Suppressor macrophage (primary cell): ENCODE data around the gene RAET1E.
"Not testable (repeated sequence)": the region's sequence is repeated elsewhere in the genome, so short reads cannot be mapped to it uniquely, and the experiment has no call there.

Source experiments
- DNase-seq, 4 experiments: peaks; one replicate each; pipeline ENCODE4 v3.0.0-alpha.2; 2020 to 2022

RAET1E gene

DNA sequence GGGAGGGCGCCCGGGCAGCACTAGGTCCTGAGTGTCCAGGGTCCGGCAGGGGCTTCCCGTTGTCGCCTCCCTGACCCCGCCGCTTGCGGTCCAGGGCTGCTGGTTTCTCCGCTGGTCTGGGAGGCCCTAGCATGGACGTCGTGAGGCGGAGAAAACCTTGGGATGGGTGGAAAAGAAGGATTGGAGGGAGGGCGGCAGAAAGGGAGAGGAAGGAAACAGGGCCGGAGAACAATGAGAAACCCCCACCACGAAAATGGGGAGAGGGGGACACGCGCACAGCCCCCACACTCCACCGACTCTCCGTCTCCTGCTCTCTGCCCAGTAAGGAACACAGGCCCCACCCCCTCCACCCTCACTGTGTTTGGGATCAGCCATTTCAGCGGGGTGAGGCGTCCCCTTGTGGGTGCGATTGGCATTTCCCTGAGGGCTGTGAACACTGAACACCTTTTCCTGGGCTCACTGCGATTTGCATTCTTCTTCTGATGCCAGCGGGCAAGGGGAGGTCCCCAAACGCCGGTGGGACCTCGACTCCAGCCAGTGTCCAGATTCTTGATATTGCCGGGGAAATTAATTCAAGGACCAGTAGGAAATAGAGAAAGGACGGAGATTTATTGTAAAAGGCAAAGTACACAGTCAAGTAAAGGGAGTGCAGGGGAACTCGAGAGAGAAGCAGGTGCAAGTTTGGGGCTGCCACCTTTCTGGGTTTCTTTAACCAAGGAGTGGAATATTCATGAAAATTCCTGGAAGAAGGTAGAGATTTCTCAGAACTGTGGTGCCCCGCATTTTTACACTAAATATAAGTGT is 28.3 kb upstream of the RAET1E start:
- DNase-seq, result peak; percentile 75 to 87 (median 85)

DNA sequence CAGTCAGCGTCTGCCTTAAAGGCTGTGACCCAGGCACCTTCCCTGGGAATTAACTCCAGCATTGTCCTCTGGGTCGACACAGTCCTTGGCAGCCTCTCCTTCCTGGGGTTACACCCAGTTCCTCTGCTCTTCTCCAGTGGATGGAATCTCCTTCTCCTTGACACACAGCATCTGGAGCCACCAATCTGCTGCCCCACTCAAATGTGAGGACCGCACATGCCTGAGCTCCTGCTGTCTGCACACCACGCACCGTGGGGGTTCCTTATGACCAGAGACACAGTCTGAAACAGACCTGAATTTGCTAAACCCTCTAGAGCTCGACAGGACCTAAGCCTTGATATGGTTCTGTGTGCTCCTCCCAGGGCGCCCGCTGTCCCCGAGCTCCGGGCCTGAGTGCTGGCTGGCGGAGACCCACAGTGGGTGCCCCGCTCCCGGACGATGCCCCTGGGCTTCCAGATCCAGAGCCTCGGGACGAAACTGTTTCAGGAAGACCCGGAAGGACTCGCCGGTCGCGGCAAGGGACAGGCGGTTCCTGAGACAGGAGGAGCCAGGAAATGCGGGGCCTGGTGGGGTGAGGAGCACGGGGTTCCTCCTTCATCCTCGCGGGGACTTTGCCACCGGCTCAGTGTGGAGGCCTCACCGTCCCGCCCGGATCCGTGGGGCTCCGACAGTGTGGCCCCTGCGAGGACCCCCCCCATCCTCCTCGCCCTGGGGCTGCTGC is 27.5 kb upstream of the RAET1E start:
- peak in 2 of 4 experiments; percentile 33 to 48 for DNase-seq

DNA sequence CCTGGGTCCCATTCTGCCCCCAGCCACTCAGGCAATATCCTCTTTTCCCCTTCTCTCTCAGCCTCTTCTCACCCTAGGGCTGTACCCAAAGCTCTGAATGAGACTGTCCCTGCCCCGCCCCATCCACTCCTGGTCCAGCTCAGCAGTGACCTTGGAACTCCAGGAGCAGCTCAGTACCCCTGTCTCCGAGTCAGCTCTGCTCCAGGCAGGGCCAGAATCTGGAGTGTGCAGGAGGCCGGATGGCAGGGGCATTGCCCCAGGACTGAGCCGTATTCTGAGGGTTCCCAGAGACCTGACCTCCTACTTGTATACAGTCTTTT is 27.0 kb upstream of the RAET1E start:
- DNase-seq, result no peak

DNA sequence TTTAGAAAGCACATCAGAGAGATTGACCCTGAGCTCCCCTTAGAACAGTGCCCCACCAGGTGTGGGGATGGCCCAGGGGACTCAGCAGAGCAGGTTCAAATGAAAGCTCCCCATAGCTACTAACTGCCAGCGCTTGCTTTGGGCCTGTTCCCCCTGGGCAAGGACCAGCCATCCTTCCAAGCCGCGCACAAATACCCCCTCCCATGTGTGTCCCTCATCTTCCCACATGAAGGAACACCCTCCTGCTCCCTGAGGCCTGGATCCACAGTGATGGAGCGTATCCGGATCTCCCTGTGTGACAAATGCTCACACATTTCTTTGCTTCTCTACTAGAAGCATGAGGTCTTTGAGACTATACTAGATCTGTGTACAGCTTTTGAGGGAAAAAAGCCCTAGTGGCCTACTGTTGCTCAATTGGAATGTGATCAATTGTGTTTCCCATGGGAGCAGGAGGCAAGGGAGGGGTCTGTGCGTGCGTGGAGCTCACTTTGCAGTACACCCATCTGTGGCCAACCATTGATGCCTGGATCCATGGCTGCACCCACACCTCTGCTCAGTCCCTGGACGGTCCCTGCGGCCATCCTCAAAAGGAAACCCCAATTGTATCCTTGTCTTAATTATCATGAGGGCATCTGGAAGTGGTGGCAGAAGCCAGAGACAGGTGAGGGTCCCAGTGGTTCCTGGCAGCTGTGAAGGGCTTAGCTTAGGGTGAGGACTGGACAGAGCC is 26.5 kb upstream of the RAET1E start:
- no peak for DNase-seq

DNA sequence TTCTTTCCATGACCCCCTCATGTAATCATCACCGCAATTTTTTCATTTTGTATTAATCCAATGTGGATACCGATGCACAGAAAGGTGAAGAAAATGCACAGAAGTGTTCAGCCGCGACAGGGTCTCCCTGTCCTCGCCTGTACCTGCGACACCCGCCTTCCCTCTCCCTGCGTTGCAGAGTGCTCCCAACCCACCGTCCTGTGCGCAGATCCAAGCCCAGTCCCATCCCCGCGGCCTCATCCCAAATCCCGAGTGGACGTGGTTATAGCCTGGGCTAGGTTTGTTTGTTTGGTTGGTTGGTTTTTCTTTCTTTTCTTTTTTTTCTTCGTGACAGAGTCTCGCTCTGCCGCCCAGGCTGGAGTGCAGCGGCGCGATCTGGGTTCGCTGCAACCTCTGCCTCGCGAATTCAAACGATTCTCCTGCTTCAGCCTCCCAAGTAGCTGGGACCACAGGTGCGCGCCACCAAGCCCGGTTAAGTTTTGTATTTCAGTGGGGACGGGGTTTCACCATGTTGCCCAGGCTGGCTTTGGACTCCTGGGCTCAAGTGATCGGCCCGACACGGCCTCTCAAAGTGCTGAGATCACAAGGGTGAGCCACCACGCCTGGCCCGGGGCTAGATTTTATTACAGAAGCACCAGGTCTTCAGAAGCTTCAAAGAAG is 25.5 kb upstream of the RAET1E start:
- no peak for DNase-seq

DNA sequence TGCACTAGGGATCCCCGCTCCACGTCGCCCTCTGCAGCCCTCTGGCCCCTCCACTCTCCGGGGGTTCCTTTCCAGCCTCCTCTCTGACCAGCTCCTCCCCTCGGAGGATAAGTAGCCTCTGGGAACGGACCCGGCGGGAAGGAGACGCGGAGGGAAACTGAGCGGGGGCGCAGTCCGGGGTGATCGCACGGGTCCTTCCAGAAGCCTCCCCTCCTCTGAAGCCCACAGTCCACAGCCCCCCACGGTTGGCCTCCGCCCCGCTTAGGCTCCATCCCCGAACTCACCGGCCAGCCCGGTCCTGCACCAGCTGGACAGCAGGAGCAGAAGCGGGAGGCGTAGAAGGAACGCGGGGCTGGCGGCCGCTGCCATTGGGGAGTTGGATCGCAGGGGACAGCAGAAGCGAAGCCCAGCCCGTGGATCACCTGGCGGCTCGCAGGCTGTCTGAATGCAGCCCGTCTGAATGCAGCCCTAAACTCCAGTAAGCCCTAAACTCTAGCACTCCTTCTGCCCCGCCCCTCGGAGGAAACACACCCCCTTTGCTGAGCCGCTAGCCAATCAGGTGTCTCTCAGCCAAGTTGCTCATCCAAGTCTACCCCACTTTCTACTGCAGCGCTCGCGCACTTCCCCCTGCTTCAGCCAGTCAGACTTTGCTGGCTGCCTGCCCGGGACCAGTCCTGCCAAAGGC is 24.9 kb upstream of the RAET1E start, which contains the start of gene RAET1G:
Gene RAET1G (minus strand): TSS at position 480 of the 685 bp plus-strand sequence. CDS start 111 bp downstream, at position 369.
- DNase-seq, result peak; percentile 78 to 87 (median 86)

DNA sequence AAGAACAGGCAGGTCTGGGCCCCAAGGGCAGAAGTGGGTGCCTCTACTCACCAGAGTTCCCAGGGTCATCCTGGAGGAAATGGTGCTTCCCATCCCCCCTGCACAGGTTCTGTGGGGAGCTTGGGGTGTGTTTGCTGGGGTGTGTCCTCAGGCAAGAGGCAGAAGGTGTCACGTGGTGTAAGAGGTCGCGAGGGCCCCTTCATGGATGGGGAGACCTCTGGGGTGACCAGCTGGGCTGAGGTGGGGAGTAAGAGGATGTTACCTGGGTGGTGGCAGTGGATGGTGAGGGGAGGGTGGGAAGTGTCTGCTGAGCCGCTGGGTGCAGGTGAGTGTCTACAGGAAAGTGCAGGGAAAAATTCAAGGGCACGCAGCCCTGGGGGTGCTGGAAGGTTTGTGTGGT is 24.2 kb upstream of the RAET1E start:
- DNase-seq, result not testable (repeated sequence)

DNA sequence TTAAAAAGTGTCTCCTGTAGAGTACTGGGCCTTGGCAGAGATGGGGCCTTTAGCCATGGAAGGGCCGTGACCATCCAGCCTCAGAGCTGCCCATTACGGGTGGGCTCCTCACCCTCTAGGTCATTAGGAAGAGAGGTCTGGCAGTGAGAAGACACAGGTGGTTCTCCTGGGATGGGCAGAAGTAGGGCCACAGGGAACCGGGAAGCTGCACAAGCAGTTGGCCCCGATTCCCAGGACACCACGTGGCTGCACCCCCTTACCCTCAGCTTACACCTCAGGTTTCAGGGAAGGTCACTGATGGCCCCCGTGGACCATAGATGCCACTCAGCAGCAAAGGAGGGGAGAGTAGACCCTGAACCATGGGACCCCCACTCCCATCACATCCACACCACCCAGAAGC is 23.4 kb upstream of the RAET1E start:
- no peak for DNase-seq

DNA sequence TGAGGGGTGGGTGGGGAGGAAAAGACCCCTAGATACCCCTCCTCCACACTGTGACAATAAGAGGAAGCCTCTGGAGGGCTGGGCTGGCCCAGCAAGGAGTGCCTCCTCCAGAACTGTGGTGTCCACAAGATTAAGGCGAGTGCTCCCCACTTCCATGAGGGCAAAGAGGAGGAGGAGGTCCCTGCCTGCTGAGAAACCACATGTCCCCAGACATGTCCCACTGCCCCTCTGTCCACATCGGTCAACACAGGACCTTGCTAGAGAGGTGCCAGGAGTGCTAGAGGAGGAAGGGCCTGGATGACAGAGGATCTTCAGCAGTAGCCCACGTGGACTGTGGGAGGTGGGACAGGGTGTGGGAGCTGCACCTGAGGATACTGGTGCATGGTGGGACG is 21.9 kb upstream of the RAET1E start:
- no peak for DNase-seq

DNA sequence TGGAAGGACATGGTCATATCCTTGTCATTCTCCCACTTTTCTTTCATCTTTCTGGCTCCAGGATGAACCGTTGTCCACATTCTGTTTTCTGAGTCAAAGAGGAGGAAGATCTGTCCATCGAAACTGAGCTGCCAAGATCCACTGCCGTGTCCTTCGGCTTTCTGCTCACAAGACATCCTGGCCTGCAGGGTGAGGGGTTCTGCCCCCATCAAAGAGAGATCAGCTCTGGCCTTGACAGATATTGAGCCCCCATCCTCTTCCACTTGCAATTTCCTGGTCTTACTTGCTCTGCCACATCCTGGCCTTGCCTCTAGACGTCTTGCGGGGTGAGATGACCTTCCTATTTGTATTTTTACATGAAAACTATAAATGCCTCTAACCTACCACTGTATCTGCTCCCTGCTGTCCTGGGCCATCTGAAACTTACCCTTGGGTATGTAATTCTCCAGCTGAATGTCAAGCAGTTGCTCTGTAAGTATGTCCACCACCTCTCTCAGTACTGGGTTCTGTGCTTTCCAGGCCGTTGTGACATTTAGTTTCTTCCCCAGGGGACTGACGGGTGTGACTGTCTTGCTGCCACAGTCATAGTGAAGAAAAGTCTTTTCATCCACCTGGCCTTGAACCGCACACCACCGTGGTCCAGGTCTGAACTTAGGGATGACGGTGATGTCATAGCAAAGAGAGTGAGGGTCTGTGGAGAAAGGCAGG is 21.4 kb upstream of the RAET1E start:
- DNase-seq, result not testable (repeated sequence)

DNA sequence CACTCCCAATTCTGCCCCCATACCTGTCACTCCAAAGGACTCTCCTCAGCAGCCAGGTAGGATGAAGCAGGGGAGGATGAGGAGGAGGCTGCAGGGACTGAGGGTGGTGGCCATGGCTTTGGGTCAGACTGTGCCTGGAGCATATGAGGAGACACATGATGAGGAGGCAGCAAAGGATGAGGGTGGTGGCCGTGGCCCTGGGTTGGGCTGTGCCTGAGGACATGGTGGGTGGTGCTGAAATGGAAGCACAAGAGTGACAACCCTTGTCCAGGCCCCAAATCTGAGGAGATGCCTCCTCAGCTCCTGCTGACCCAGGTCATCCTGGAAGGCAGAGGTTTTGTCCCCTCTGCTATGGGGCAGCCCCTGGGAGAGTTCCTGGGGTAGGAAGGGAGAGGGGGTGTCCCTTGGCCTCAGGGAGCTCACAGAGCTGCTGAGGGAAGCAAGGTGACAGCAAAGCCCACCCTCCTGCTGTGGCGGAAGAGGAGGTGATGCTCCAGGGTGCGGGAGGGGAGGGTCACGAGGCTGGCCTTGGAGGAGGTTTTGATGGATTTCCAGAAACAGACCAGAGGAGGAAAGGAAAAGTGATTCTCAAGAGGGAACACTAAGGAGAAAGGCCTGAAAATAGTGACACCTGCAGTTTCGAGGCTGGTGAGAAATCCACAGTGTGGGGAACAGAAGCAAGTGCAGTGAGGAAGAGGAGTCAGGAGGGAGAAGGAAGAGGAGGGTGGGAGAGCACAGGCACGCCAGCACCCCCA is 20.4 kb upstream of the RAET1E start:
- DNase-seq, result no peak

DNA sequence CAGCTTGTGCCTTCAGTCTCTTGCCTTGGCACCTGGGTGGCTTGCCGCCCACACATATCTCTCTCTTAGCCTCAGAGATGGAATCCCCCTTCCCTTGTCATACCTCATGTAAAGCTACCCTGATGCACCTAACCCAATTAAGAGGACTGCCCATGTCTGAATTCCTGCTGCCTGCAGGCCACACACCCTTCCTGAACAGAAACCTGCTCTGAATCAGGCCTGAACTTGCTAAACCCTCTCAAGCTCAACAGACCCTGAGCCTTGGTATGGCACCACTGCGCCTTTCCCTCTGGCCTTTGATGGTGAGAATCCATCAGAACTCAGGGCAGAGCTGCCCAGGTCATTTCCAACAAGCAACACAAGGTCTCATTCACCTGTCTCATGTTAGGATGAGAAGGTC is 19.8 kb upstream of the RAET1E start:
- no peak for DNase-seq

DNA sequence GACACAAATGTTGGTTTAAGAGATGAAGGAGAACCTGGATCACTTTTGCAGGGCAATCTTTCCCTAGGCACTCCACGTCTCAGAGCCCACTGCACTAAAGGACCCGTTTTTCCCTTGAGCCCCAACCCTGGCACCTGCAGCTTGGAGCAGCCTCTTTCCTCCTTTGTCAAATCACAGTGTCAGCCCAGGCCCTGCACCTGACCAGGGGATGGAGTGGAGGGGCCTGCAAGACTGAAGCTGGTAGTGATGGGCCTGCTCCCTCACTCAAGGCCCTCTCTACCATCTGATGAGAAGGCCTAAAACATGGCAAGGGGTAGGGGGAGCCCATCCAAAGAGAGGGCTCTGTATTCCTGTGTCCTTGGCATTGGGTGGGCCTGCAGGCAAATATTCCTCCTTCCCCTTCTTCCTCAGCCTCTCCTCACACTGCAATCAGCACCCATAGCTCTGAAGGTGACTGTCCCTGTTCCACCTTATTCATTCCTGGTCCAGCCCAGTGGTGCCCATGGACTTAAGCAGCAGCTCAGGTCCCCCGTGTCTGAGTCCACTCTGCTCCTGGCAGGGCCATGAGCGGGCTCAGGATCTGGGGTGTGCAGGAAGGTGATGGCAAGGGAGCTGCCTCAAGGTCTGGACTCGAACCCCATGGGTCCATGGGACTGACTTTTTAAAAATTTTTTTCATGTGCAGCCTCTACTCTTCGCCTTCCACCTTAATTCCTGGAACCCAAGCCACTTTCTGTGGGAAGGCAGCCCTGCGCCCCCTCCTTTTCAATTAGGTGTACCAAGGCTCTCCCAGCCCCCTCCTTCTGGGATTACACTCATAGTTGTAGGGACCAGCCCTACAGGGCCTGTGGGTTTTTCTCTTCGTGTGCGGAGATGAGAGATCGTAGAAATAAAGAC is 18.3 kb upstream of the RAET1E start:
- no peak for DNase-seq

DNA sequence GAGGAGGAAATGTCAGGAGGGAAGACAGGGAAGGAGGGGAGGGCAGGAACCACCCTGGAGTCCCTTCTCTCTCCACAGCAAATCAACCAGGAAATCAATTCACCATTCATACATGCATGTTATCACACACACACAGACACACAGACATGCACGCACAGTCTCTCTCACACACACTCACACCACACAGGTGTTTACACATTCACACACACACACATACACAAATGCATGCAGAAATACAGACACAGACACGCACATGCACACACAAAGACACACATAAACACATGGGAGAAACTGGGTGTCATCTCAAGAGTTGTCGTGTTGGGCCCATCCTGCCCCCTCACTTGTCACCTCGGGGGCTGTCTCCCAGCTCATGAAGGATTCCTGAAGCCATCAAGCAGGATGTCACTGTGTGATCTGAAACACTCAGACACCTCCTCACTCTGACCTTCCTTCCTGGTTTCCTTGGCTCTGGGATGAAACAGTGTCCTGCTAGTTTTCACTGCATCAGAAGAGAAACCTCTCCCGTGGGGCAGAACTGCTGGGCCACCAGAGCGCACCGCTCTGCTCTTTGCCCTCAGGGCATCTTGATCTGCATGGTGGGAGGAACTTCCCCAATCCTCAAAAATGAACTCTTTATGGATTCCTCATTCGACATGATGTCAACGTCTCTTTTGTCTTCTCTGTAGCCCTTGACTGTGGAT is 15.8 kb upstream of the RAET1E start:
- peak in 1 of 4 experiments; percentile 26 for DNase-seq

DNA sequence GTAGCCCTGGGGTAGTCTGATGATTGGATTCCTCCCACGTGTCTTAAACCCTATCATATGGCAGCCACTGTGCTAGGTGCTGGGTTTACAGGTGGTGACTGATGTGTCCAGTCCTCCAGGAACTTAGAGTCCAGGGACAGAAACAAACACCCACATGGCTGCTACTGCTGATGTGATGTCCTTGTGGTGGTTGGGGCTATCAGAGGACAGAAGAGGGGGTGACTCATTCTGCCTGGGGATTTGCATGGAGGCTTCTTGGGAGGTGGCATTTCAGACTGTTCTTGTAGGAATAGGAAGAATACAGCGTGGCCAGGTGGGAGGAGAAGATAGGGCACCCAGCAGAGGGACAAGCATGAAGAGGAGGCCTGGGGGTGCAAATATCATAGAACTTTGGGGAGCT is 15.2 kb upstream of the RAET1E start:
- DNase-seq, result peak in 2 of 4 experiments; percentile 21 to 24

DNA sequence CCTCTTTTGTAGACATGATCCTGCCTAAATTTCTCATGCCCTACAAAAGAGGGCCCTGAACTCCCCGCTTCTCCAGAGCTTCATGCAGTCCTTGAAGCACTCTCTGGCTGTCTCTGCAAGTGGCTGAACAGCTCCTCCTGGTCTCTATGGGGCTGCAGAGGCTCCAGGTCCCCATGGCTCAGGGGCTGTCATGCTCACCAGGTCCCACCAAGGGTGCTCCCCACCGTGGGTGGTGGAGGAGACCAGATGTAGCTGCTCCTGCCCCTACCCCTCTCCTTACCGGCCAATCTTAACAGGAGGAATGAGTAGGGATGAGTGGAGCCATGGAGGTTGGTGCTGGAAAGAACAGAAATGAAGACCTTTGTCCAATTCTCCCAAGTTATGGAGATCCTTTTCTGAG is 14.8 kb upstream of the RAET1E start:
- DNase-seq, result not testable (repeated sequence)

DNA sequence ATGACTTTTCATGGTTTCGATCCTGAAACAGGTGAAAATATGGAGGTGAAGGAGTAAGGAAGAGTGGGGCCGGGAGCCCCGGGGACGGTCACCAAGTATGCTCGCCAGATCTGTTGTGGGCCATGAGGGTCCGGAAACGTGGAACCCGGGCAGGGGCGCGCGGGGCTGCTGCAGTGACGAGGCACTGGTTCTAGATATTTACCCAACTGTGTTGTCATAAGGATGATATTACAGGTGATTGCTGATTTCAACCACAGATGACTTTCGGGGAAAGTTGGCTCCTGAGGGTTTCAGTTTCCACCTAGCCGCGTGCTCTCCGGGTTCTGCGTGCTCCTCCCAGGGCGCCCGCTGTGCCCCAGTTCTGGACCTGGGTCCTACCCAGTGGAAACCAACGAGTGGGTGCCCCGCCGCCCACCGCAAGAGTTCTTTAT is 12.8 kb upstream of the RAET1E start:
- no peak for DNase-seq

DNA sequence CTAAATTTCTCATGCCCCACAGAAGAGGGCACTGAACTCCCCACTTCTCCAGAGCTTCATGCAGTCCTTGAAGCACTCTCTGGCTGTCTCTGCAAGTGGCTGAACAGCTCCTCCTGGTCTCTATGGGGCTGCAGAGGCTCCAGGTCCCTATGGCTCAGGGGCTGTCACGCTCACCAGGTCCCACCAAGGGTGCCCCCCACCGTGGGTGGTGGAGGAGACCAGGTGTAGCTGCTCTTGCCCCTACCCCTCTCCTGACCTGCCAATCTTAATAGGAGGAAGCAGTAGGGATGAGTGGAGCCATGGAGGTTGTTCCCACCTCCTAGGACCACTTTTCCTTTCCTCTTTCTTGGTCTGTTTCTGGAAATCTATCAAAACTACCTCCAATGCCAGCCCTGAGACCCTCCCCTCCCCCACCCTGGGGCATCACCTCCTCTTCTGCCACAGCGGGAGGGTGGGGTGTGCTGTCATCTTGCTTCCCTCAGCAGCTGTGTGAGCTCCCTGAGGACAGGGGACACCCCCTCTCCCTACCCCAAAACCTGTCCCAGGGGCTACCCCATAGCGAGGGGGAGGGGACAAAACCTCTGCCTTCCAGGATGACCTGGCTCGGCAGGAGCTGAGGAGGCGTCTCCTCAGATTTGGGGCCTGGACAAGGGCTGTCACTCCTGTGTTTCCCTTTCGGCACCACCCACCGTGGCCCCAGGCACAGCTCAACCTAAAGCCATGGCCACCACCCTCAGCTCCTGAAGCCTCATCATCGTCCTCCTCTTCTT is 12.0 kb upstream of the RAET1E start:
- no peak for DNase-seq
